HG03095 (cell line): ENCODE measurements around the gene DISC1.

Experiments used
- ATAC-seq: cut with Tn5 transposase; IDR thresholded peaks from one replicate; pipeline ENCODE4 v1.9.1; 2021; ENCODE audit warnings: moderate library complexity; ENCODE audit not compliant: unreplicated experiment

DISC1 gene

DNA sequence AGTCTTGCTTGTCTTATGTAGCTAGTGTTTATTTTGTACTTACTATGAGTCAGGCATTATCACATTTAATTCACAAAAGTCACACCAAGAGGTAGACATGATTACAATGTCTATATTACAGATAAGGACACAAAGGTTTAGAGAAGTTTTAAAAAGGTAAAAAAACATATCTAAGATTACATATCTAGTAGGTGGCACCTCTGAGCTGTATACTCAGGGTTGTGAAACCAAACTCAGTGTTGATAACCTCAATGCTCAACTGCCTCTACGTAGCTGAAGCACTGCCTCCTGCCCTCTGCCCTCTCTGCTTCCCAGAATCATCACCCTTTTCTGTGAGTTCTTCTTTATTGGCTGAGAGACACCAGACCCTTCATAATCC lies 431.3 kb downstream of the DISC1 start:
- no peak for ATAC-seq

DNA sequence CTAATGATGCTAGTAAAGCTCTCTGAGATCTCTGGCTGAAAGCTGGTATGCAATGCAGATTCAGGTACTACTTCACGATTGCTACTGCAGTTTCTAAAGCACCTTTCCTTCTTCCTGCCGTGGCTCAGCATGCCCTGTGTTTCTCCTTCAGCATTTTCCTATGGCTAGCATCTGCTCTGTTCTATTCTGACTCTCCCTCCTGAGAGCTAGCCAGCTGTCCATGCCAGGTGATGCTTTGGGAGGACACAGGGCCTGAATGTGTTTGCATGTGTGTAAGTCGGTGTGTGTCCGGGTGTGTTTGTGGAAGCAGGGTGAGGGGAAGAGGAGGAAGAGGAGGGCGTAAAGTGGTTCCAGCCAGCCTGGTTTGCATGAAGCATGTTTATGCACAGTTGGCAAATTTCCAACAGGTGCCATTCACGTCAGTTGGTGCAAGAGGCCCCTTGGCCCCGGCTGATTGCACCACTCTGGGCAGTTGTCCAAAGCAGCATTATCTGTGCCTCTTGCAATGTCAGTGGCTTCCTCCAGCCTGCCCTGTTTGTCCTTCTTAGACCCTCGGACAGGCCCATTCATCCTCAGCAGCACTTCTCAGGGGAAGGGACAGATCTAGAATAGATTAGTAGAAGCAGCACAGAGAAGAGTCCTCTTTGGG lies 433.3 kb downstream of the DISC1 start:
- ATAC-seq, result no peak

GRCh38 chr1:232062967-232063366 lies 436.4 kb downstream of the DISC1 start:
- no peak for ATAC-seq

- no peak for ATAC-seq
Measured at GRCh38 chr1:232066521-232066920, 439.9 kb downstream of the DISC1 start.

DNA sequence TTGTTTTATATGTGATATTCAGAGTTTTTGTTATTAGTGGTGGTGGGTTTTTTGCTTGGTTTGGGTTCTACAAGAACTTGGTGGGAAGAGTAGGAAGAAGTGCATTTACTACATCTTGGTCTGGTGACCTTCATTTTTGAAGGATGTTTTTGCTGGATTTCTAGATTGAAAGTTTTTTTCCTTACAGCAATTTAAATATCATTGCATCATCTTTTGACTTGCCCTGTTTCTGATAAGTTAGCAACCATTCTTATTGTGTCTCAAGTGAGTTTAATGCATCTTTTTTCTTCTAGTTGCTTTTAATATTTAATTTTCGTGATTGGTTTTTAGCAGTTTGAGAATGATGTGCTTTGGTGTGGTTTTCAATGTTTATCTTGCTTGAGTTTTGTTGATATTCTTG lies 447.7 kb downstream of the DISC1 start:
- ATAC-seq, result no peak

DNA sequence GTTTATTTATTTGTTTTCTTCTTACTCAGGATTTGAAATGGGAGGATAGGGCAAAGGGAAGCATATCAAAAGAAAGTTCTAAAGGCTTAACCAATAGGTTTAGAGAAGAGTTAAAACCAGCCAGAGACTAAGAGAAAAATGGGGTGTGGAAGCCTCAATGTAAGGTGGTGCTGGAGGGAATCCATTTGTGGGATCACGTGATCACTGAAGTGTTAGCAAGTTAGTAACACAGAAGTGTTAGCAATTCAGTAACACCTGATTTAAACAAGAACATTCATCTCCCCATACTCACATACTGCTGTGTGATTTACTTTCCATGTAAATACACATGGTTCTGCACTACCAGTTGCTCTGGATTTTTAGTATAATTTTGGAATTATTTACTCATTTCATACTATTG lies 451.2 kb downstream of the DISC1 start:
- ATAC-seq, result no peak

GRCh38 chr1:232084584-232085223 lies 458.1 kb downstream of the DISC1 start:
- ATAC-seq, result no peak

GRCh38 chr1:232090816-232091215 lies 464.2 kb downstream of the DISC1 start:
- ATAC-seq, result no peak
